ENCODE data around the gene RNASE11.

Gene RNASE11

GRCh38 chr14:20591235-20591634 lies 3.4 kb upstream of the RNASE11 start, which contains the start of gene RNASE12:
TSS of gene RNASE12 (minus strand) at chr14:20591376. CDS start at chr14:20590723, 653 bp downstream.
- no peak within 1 kb of the TSS for H3K4me3 ChIP-seq (ENCODE audit: insufficient read depth, low read length, poor library complexity, severe bottlenecking)
- no peaks in the 10 kb centered on the region for H4K20me1 ChIP-seq (ENCODE audit: low read depth, low read length)
- H3K27me3 ChIP-seq (ENCODE audit: low read length) = no peaks in the 10 kb centered on the region
- no peaks in the 10 kb centered on the region for H3K79me2 ChIP-seq (ENCODE audit: insufficient read depth, low read length)
- no peaks in the 10 kb centered on the region for H3K9me2 ChIP-seq (replicated peaks; ENCODE audit: insufficient read depth, low read length)
- no peaks in the 10 kb centered on the region for H3K36me3 ChIP-seq (ENCODE audit: low read length)
- H3K9me3 ChIP-seq (ENCODE audit: insufficient read depth, low read length) = no peaks in the 10 kb centered on the region
- TF ChIP-seq CTCF (IDR thresholded peaks at IDR 0.05; ENCODE audit: insufficient read depth, low read length, poor library complexity, severe bottlenecking) (no peak), EZH2phosphoT487 (conservative IDR thresholded peaks at IDR 0.05; ENCODE audit: low read length) (no peak)
- H3F3A ChIP-seq (ENCODE audit: insufficient read depth) = no peaks in the 10 kb centered on the region
- no peak within 1 kb of the TSS for H3K9ac ChIP-seq (ENCODE audit: low read length)
- no peak within 1 kb of the TSS for H3K27ac ChIP-seq (ENCODE audit: low read depth, low read length)
- no peak within 1 kb of the TSS for H2AFZ ChIP-seq (ENCODE audit: low read depth, low read length, severe bottlenecking)
- no peak within 1 kb of the TSS for H3K4me2 ChIP-seq (ENCODE audit: low read depth, low read length, poor library complexity, severe bottlenecking)

GRCh38 chr14:20583908-20584307 lies 3.9 kb downstream of the RNASE11 start:
- H2AFZ ChIP-seq (ENCODE audit: low read depth, low read length, severe bottlenecking) = no peak overlapping the region
- H3K9ac ChIP-seq (ENCODE audit: low read length) = no peak overlapping the region
- H3K9me2 ChIP-seq (replicated peaks; ENCODE audit: insufficient read depth, low read length) = no peaks in the 10 kb centered on the region
- no peak overlapping the region for H3K4me2 ChIP-seq (ENCODE audit: low read depth, low read length, poor library complexity, severe bottlenecking)
- TF ChIP-seq CTCF (IDR thresholded peaks at IDR 0.05; ENCODE audit: insufficient read depth, low read length, poor library complexity, severe bottlenecking) (no peak), EZH2phosphoT487 (conservative IDR thresholded peaks at IDR 0.05; ENCODE audit: low read length) (no peak)
- no peaks in the 10 kb centered on the region for H3K27me3 ChIP-seq (ENCODE audit: low read length)
- H3K36me3 ChIP-seq (ENCODE audit: low read length) = no peaks in the 10 kb centered on the region
- H3K9me3 ChIP-seq (ENCODE audit: insufficient read depth, low read length) = no peaks in the 10 kb centered on the region
- H3K79me2 ChIP-seq (ENCODE audit: insufficient read depth, low read length) = no peaks in the 10 kb centered on the region
- H3K27ac ChIP-seq (ENCODE audit: low read depth, low read length) = no peak overlapping the region
- no peak overlapping the region for H3K4me3 ChIP-seq (ENCODE audit: insufficient read depth, low read length, poor library complexity, severe bottlenecking)
- H3F3A ChIP-seq (ENCODE audit: insufficient read depth) = no peaks in the 10 kb centered on the region
- H4K20me1 ChIP-seq (ENCODE audit: low read depth, low read length) = no peaks in the 10 kb centered on the region

- Histone ChIP-seq H3K9me3 (ENCODE audit: insufficient read depth, low read length) (no peaks in the 10 kb centered on the region), H2AFZ (ENCODE audit: low read depth, low read length, severe bottlenecking) (no peak overlapping the region), H3K4me2 (ENCODE audit: low read depth, low read length, poor library complexity, severe bottlenecking) (no peak overlapping the region), H3K9me2 (replicated peaks; ENCODE audit: insufficient read depth, low read length) (no peaks in the 10 kb centered on the region), H3K27me3 (ENCODE audit: low read length) (no peaks in the 10 kb centered on the region), H3K27ac (ENCODE audit: low read depth, low read length) (no peak overlapping the region), H3K36me3 (ENCODE audit: low read length) (no peaks in the 10 kb centered on the region), H4K20me1 (ENCODE audit: low read depth, low read length) (no peaks in the 10 kb centered on the region), H3K9ac (ENCODE audit: low read length) (no peak overlapping the region), H3K4me3 (ENCODE audit: insufficient read depth, low read length, poor library complexity, severe bottlenecking) (no peak overlapping the region), H3F3A (ENCODE audit: insufficient read depth) (no peaks in the 10 kb centered on the region), H3K79me2 (ENCODE audit: insufficient read depth, low read length) (no peaks in the 10 kb centered on the region)
- no peak for TF ChIP-seq CTCF (IDR thresholded peaks at IDR 0.05; ENCODE audit: insufficient read depth, low read length, poor library complexity, severe bottlenecking)
- no peak for TF ChIP-seq EZH2phosphoT487 (conservative IDR thresholded peaks at IDR 0.05; ENCODE audit: low read length)
Observed at GRCh38 chr14:20583142-20583541, 4.7 kb downstream of the RNASE11 start.
